ENCODE data around the gene CAPZB.

The CAPZB gene

DNA sequence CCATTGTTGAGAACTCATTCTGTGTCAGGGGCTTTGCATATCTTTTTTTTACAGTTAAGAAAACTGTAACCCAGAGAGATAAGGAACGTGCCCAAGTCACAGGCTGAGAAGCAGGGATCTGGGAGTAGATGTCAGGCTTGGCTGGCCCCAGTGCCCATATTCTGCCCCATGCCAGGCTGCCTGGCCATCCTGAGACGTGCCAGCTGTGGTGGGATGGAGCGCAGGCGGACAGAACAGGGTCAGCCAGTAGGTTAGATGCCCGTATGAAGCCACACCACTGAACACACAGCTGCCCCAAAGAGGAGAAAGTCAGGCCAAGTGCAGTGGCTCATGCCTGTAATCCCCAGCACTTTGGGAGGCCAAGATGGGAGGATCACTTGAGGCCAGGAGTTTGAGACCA is 117.3 kb downstream of the CAPZB start:
- TF ChIP-seq TOX (CRISPR knock-in tag; IDR thresholded peaks at IDR 0.05; ENCODE audit: borderline replicate concordance) (no peak), ZNF565 (CRISPR knock-in tag; conservative IDR thresholded peaks at IDR 0.05; ENCODE audit: low read depth) (no peak), ESRRG (CRISPR knock-in tag; IDR thresholded peaks at IDR 0.05) (no peak)
- no peak for ATAC-seq

- TF ChIP-seq ZNF8 (CRISPR knock-in tag; IDR thresholded peaks at IDR 0.05) (no peak), CSDC2 (CRISPR knock-in tag; IDR thresholded peaks at IDR 0.05) (no peak), BACH2 (CRISPR knock-in tag; IDR thresholded peaks at IDR 0.05; ENCODE audit: borderline replicate concordance) (no peak), ZNF70 (CRISPR knock-in tag; IDR thresholded peaks at IDR 0.05) (no peak), TOX (CRISPR knock-in tag; IDR thresholded peaks at IDR 0.05; ENCODE audit: borderline replicate concordance) (no peak), ISL1 (CRISPR knock-in tag; IDR thresholded peaks at IDR 0.05) (no peak)
- TF ChIP-seq, protein P1, sequence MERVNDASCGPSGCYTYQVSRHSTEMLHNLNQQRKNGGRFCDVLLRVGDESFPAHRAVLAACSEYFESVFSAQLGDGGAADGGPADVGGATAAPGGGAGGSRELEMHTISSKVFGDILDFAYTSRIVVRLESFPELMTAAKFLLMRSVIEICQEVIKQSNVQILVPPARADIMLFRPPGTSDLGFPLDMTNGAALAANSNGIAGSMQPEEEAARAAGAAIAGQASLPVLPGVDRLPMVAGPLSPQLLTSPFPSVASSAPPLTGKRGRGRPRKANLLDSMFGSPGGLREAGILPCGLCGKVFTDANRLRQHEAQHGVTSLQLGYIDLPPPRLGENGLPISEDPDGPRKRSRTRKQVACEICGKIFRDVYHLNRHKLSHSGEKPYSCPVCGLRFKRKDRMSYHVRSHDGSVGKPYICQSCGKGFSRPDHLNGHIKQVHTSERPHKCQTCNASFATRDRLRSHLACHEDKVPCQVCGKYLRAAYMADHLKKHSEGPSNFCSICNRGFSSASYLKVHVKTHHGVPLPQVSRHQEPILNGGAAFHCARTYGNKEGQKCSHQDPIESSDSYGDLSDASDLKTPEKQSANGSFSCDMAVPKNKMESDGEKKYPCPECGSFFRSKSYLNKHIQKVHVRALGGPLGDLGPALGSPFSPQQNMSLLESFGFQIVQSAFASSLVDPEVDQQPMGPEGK (CRISPR knock-in tag; IDR thresholded peaks at IDR 0.05; ENCODE audit: borderline replicate concordance): no peak
- no peak for ATAC-seq
Observed at GRCh38 chr1:19367584-19368041, 117.7 kb downstream of the CAPZB start.

DNA sequence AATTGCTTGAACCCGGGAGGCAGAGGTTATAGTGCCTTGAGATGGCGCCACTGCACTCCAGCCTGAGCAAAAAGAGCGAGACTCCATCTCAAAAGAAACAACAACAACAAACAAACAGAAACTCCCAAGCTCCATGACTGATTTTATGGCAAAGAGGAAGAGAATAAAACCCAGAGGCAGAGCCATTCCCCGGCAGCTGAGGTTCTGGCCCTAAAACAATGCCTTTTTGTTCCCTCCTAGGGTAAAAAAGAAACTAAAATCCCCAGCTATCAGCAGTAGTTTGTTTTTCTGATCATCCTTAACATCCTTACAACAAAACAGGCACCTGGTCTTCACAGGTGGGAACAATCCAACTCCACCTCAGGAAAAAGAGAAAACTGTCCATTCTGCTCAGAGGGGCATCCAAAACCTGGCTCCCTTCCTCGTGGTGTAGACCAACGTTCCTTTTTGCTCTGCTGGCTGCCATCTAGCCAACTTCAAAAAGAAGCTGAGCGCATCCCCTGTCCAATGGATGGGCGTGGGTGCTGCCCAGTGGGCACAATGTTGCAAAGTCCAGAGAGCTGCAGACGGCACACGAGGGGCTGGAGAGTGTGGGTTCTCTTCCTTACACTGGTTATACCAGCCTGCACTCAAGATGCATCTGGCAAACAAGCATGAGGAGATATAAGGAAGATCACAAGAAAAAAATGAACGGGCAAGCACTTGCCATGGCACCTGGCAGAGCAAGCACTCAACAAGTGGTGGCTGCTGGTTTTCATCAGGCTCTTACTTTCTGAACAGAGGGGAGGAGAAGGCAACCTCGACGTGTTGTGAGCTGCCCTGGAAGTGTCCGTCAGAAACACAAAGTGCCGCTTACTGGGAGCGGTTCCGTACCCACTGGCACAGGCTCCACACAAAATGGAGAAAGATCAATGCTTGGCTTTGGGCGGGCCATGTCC is 118.5 kb downstream of the CAPZB start:
- ATAC-seq: no peak
- no peak for TF ChIP-seq TSHZ2 (CRISPR knock-in tag; IDR thresholded peaks at IDR 0.05)
- TF ChIP-seq ZFP3 (CRISPR knock-in tag; IDR thresholded peaks at IDR 0.05): no peak
- TF ChIP-seq, protein P1 (CRISPR knock-in tag; IDR thresholded peaks at IDR 0.05; ENCODE audit: borderline replicate concordance): no peak
- TF ChIP-seq OSR1 (CRISPR knock-in tag; IDR thresholded peaks at IDR 0.05): no peak
- TF ChIP-seq, protein P2, sequence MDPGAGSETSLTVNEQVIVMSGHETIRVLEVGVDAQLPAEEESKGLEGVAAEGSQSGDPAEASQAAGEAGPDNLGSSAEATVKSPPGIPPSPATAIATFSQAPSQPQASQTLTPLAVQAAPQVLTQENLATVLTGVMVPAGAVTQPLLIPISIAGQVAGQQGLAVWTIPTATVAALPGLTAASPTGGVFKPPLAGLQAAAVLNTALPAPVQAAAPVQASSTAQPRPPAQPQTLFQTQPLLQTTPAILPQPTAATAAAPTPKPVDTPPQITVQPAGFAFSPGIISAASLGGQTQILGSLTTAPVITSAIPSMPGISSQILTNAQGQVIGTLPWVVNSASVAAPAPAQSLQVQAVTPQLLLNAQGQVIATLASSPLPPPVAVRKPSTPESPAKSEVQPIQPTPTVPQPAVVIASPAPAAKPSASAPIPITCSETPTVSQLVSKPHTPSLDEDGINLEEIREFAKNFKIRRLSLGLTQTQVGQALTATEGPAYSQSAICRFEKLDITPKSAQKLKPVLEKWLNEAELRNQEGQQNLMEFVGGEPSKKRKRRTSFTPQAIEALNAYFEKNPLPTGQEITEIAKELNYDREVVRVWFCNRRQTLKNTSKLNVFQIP (CRISPR knock-in tag; IDR thresholded peaks at IDR 0.05; ENCODE audit: borderline replicate concordance, low read depth): no peak
- no peak for TF ChIP-seq CSDC2 (CRISPR knock-in tag; IDR thresholded peaks at IDR 0.05)
- TF ChIP-seq ZNF565 (CRISPR knock-in tag; conservative IDR thresholded peaks at IDR 0.05; ENCODE audit: low read depth): no peak
- TF ChIP-seq ZNF70 (CRISPR knock-in tag; IDR thresholded peaks at IDR 0.05): no peak
- TF ChIP-seq BACH2 (CRISPR knock-in tag; IDR thresholded peaks at IDR 0.05; ENCODE audit: borderline replicate concordance): no peak
- no peak for TF ChIP-seq TCF4 (CRISPR knock-in tag; IDR thresholded peaks at IDR 0.05; ENCODE audit: borderline replicate concordance)

- ATAC-seq: no peak
- TF ChIP-seq GLIS3 (CRISPR knock-in tag; IDR thresholded peaks at IDR 0.05) (no peak), TOX (CRISPR knock-in tag; IDR thresholded peaks at IDR 0.05; ENCODE audit: borderline replicate concordance) (no peak), TSHZ2 (CRISPR knock-in tag; IDR thresholded peaks at IDR 0.05) (no peak), CSDC2 (CRISPR knock-in tag; IDR thresholded peaks at IDR 0.05) (no peak), TCF4 (CRISPR knock-in tag; IDR thresholded peaks at IDR 0.05; ENCODE audit: borderline replicate concordance) (no peak), ZNF565 (CRISPR knock-in tag; conservative IDR thresholded peaks at IDR 0.05; ENCODE audit: low read depth) (no peak), ZFP30 (CRISPR knock-in tag; IDR thresholded peaks at IDR 0.05) (no peak), PPARA (CRISPR knock-in tag; IDR thresholded peaks at IDR 0.05; ENCODE audit: borderline replicate concordance) (no peak), ZNF70 (CRISPR knock-in tag; IDR thresholded peaks at IDR 0.05) (no peak), ISL1 (CRISPR knock-in tag; IDR thresholded peaks at IDR 0.05) (no peak), ZC3H10 (CRISPR knock-in tag; IDR thresholded peaks at IDR 0.05) (no peak)
- TF ChIP-seq, protein P3, sequence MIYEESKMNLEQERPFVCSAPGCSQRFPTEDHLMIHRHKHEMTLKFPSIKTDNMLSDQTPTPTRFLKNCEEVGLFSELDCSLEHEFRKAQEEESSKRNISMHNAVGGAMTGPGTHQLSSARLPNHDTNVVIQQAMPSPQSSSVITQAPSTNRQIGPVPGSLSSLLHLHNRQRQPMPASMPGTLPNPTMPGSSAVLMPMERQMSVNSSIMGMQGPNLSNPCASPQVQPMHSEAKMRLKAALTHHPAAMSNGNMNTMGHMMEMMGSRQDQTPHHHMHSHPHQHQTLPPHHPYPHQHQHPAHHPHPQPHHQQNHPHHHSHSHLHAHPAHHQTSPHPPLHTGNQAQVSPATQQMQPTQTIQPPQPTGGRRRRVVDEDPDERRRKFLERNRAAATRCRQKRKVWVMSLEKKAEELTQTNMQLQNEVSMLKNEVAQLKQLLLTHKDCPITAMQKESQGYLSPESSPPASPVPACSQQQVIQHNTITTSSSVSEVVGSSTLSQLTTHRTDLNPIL (CRISPR knock-in tag; IDR thresholded peaks at IDR 0.05; ENCODE audit: low read depth): no peak
Observed at GRCh38 chr1:19365721-19366120, 119.6 kb downstream of the CAPZB start.

Measured in SK-N-SH treated with all-trans-retinoic acid at 6 μM for 48 hours (cell line).